HepG2 (cell line): ENCODE data around the gene CHN2. TPM values are rescaled to one million over a fixed set of nuclear protein-coding genes. Genes with fewer than 3 reads are reported as not detected.

Experiments
- ATF7-NPFF ChIP-seq: sonication (generic); formaldehyde crosslinking; IDR thresholded peaks from 2 replicates; pipeline ENCODE4 v1.8.1; 2023; ENCODE audit warnings: mild to moderate bottlenecking, low read depth, missing genetic modification reagents, moderate library complexity
- BORCS8-MEF2B ChIP-seq: sonication (generic); formaldehyde crosslinking; IDR thresholded peaks from 2 replicates; pipeline ENCODE4 v1.8.0; 2022; ENCODE audit warnings: mild to moderate bottlenecking, missing genetic modification reagents
- ESRRA ChIP-seq: sonication (generic); formaldehyde crosslinking; IDR thresholded peaks from 2 replicates; pipeline ENCODE4 v1.5.1; 2020; ENCODE audit warnings: mild to moderate bottlenecking, low read depth, missing genetic modification reagents
- HMG20B ChIP-seq: conservative IDR thresholded peaks from 2 replicates; pipeline ENCODE4 v1.6.1; 2016; ENCODE audit warnings: missing genetic modification reagents, missing compliant biosample characterization
- LCORL ChIP-seq, 2 experiments: fragments of 450-650 bp in 1 of 2; sonication (generic) in 1 of 2; formaldehyde crosslinking in 1 of 2; IDR thresholded peaks; 2 replicates each; pipeline versions ENCODE4 v1.5.0 to v1.6.1; 2017 to 2020; ENCODE audit warnings: antibody characterized with exemption in 1 of 2, missing genetic modification reagents in 1 of 2
- MAFK ChIP-seq, 2 experiments: IDR thresholded peaks in 1 of 2; conservative IDR thresholded peaks in 1 of 2; 2 replicates each; pipeline ENCODE4 v1.6.1; 2011; ENCODE audit warnings: improper control_type of control experiment in 2 of 2, low read length in 2 of 2
- MLXIP ChIP-seq: sonication (generic); formaldehyde crosslinking; IDR thresholded peaks from 2 replicates; pipeline ENCODE4 v1.9.0; 2021; ENCODE audit warnings: missing genetic modification reagents, borderline replicate concordance
- NFIB ChIP-seq: sonication (generic); formaldehyde crosslinking; IDR thresholded peaks from 2 replicates; pipeline ENCODE4 v1.9.0; 2021; ENCODE audit warnings: missing genetic modification reagents, mild to moderate bottlenecking, borderline replicate concordance
- NFKB2 ChIP-seq: sonication (generic); formaldehyde crosslinking; IDR thresholded peaks from 2 replicates; pipeline ENCODE4 v1.4.0; 2020; ENCODE audit warnings: missing genetic modification reagents, borderline replicate concordance
- REPIN1 ChIP-seq: sonication (generic); formaldehyde crosslinking; IDR thresholded peaks from 2 replicates; pipeline ENCODE4 v1.8.0; 2022; ENCODE audit warnings: missing genetic modification reagents, low read depth, mild to moderate bottlenecking, borderline replicate concordance
- SCMH1 ChIP-seq: sonication (generic); formaldehyde crosslinking; IDR thresholded peaks from 2 replicates; pipeline ENCODE4 v1.9.0; 2021; ENCODE audit warnings: missing genetic modification reagents, mild to moderate bottlenecking, borderline replicate concordance
- STAG1 ChIP-seq: sonication (generic); formaldehyde crosslinking; IDR thresholded peaks from 2 replicates; pipeline ENCODE4 v1.4.0; 2020; ENCODE audit warnings: missing genetic modification reagents
- STAT5B ChIP-seq: sonication (generic); formaldehyde crosslinking; IDR thresholded peaks from 2 replicates; pipeline ENCODE4 v1.4.0; 2020; ENCODE audit warnings: missing genetic modification reagents
- TEF ChIP-seq: sonication (generic); formaldehyde crosslinking; IDR thresholded peaks from 2 replicates; pipeline ENCODE4 v1.5.0; 2020; ENCODE audit warnings: missing genetic modification reagents
- THAP11 ChIP-seq: IDR thresholded peaks from 2 replicates; pipeline ENCODE4 v1.6.1; 2016; ENCODE audit warnings: missing biosample characterization, missing genetic modification reagents
- ZC3H13 ChIP-seq: sonication (generic); formaldehyde crosslinking; IDR thresholded peaks from 2 replicates; pipeline ENCODE4 v1.8.1; 2023; ENCODE audit warnings: mild to moderate bottlenecking, missing genetic modification reagents, moderate library complexity
- ZNF12 ChIP-seq: sonication (generic); formaldehyde crosslinking; IDR thresholded peaks from 2 replicates; pipeline ENCODE4 v1.5.0; 2020; ENCODE audit warnings: missing genetic modification reagents
- ZNF317 ChIP-seq: sonication (generic); formaldehyde crosslinking; IDR thresholded peaks from 2 replicates; pipeline ENCODE4 v1.5.0; 2020; ENCODE audit warnings: mild to moderate bottlenecking, missing genetic modification reagents
- ZNF432 ChIP-seq: sonication (generic); formaldehyde crosslinking; IDR thresholded peaks from 2 replicates; pipeline ENCODE4 v1.5.0; 2020; ENCODE audit warnings: missing genetic modification reagents, mild to moderate bottlenecking, borderline replicate concordance
- ZNF460 ChIP-seq: sonication (generic); formaldehyde crosslinking; IDR thresholded peaks from 2 replicates; pipeline ENCODE4 v1.5.1; 2020; ENCODE audit warnings: missing genetic modification reagents, mild to moderate bottlenecking, borderline replicate concordance
- ZNF468 ChIP-seq: sonication (generic); formaldehyde crosslinking; IDR thresholded peaks from 2 replicates; pipeline ENCODE4 v1.8.0; 2022; ENCODE audit warnings: mild to moderate bottlenecking, moderate library complexity, missing genetic modification reagents
- ZNF550 ChIP-seq: sonication (generic); formaldehyde crosslinking; IDR thresholded peaks from 2 replicates; pipeline ENCODE4 v1.4.0; 2020; ENCODE audit warnings: mild to moderate bottlenecking, missing genetic modification reagents, borderline replicate concordance
- ZNF772 ChIP-seq: sonication (generic); formaldehyde crosslinking; IDR thresholded peaks from 2 replicates; pipeline ENCODE4 v1.5.0; 2020; ENCODE audit warnings: mild to moderate bottlenecking, missing genetic modification reagents
- ZNF782 ChIP-seq: sonication (generic); formaldehyde crosslinking; IDR thresholded peaks from 2 replicates; pipeline ENCODE4 v1.4.0; 2020; ENCODE audit warnings: missing genetic modification reagents, mild to moderate bottlenecking, borderline replicate concordance
- polyA plus RNA-seq, 8 experiments: library from polyadenylated mRNA; depleted of rRNA in 3 of 8; stranded (reverse) in 7 of 8; unstranded in 1 of 8; fragments of >200 nt; fragmentation: Illumina TruSeq in 4 of 8; extraction: Trizol in 4 of 8; gene quantifications; 2 replicates each; pipeline versions ENCODE4 v1.2.1 to v1.2.3, GENCODE V29; 2011 to 2016; ENCODE audit warnings: low read depth in 4 of 8, missing spikeins in 1 of 8, mixed read lengths in 1 of 8; ENCODE audit not compliant: insufficient read depth in 1 of 8
- total RNA-seq, 5 experiments: library from RNA; depleted of rRNA; stranded (reverse); fragments of >200 nt; fragmentation: Illumina TruSeq; extraction: Trizol; gene quantifications; 2 replicates each; pipeline ENCODE4 v1.2.3, GENCODE V29; 2016; ENCODE audit warnings: low read depth in 1 of 5

Gene CHN2
- total and polyA plus RNA-seq, 2 of the 13 experiments (the other 11 are each of a cell fraction or from before 2014, with no cell fraction given): 23.5 to 30.5 TPM

- TF ChIP-seq REPIN1 (CRISPR knock-in tag): peak; percentile 20; the same call in 1 of the 2 replicates
- TF ChIP-seq ZNF460 (CRISPR knock-in tag): no peak
- peak; percentile 50; the same call in 1 of the 2 replicates for TF ChIP-seq ZNF772 (CRISPR knock-in tag)
- no peak for TF ChIP-seq HMG20B (CRISPR knock-in tag)
- TF ChIP-seq SCMH1 (CRISPR knock-in tag): no peak
- TF ChIP-seq BORCS8-MEF2B: peak; percentile 45; the same call in 1 of the 2 replicates
- peak; percentile 27; the same call in 1 of the 2 replicates for TF ChIP-seq ATF7-NPFF (CRISPR knock-in tag)
- peak; percentile 34; the same call in 1 of the 2 replicates for TF ChIP-seq NFKB2 (CRISPR knock-in tag)
- TF ChIP-seq STAT5B (CRISPR knock-in tag): no peak
- no peak for TF ChIP-seq MAFK (conservative IDR thresholded peaks at IDR 0.05 in 1 of 2, IDR thresholded peaks at IDR 0.05 in 1 of 2; ENCODE audit: low read length in 2 of 2)
- no peak for TF ChIP-seq ZNF550 (CRISPR knock-in tag)
- peak; percentile 65; the same call in 1 of the 2 replicates for TF ChIP-seq ZC3H13
- TF ChIP-seq ZNF432 (CRISPR knock-in tag): no peak
- TF ChIP-seq ZNF782 (CRISPR knock-in tag): peak; percentile 72
- TF ChIP-seq STAG1 (CRISPR knock-in tag): peak; percentile 26; the same call in 1 of the 2 replicates
- no peak for TF ChIP-seq ESRRA
- peak; percentile 61; the same call in 1 of the 2 replicates for TF ChIP-seq TEF (CRISPR knock-in tag)
- peak; percentile 55; the same call in 1 of the 2 replicates for TF ChIP-seq ZNF317 (CRISPR knock-in tag)
- peak; percentile 28; the same call in 1 of the 2 replicates for TF ChIP-seq ZNF12 (CRISPR knock-in tag)
- no peak for TF ChIP-seq LCORL (IDR thresholded peaks at IDR 0.05)
- no peak for TF ChIP-seq LCORL (CRISPR knock-in tag; IDR thresholded peaks at IDR 0.05)
- TF ChIP-seq MLXIP (CRISPR knock-in tag): no peak
- peak; percentile 51; the same call in 1 of the 2 replicates for TF ChIP-seq THAP11 (CRISPR knock-in tag)
- no peak for TF ChIP-seq ZNF468 (CRISPR knock-in tag)
- no peak for TF ChIP-seq NFIB
These were observed at the start of gene CHN2 (continued) for GRCh38 chr7:29194594-29195427.
